ENCODE measurements around the gene PRAMEF12. TPM values are rescaled to one million over a fixed set of nuclear protein-coding genes. Genes with fewer than 3 reads are reported as not detected.

PRAMEF12 gene
- total RNA-seq, 1 donor from 2014 or later = not detected

- TF ChIP-seq, protein P1, sequence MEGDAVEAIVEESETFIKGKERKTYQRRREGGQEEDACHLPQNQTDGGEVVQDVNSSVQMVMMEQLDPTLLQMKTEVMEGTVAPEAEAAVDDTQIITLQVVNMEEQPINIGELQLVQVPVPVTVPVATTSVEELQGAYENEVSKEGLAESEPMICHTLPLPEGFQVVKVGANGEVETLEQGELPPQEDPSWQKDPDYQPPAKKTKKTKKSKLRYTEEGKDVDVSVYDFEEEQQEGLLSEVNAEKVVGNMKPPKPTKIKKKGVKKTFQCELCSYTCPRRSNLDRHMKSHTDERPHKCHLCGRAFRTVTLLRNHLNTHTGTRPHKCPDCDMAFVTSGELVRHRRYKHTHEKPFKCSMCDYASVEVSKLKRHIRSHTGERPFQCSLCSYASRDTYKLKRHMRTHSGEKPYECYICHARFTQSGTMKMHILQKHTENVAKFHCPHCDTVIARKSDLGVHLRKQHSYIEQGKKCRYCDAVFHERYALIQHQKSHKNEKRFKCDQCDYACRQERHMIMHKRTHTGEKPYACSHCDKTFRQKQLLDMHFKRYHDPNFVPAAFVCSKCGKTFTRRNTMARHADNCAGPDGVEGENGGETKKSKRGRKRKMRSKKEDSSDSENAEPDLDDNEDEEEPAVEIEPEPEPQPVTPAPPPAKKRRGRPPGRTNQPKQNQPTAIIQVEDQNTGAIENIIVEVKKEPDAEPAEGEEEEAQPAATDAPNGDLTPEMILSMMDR (IDR thresholded peaks at IDR 0.05) = no peak
- peaks cover 22% of the 10 kb centered on the region for H3K27me3 Mint-ChIP-seq
These were observed 3.5 kb upstream of the PRAMEF12 start for GRCh38 chr1:12769976-12770505.

DNA sequence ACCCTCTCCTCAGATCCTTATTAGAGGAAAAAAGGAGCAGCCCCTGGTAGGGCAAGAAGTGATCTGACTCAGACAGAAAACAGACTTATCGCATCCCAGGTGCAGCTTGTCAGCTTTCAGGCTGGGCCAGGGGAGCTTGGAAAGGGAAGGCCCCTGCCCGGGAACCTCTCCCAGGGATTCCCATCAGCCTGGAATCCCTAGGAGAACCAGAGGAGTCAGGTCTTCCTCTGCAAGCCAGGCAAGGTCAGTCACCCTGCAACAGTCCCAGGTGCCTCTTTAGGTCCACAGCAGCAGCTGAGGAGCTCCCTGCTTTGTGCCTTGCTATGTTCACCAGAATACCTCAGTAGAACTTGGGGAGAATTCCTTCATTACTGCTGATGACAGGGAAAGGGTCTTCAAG is 2.9 kb upstream of the PRAMEF12 start:
- no peaks in the 10 kb centered on the region for H3K36me3 Mint-ChIP-seq (ENCODE audit: low read depth)
- H3K9me3 Mint-ChIP-seq = no peaks in the 10 kb centered on the region
- no peak for DNase-seq
- no peak overlapping the region for H3K4me3 Mint-ChIP-seq
- ChIA-PET CTCF (no interaction called here), POLR2A (no interaction called here)
- H3K27ac Mint-ChIP-seq = no peak overlapping the region
- TF ChIP-seq, protein P1 (IDR thresholded peaks at IDR 0.05) = no peak
- H3K27me3 Mint-ChIP-seq = peaks cover 22% of the 10 kb centered on the region
- no peak for ATAC-seq (ENCODE audit: low read depth)
- H3K4me1 Mint-ChIP-seq = no peaks in the 10 kb centered on the region
- intact Hi-C loops (cut with micrococcal nuclease) = no loop called here

More at GRCh38 chr1:12769976-12770505, 3.5 kb upstream of the PRAMEF12 start:
- no peak overlapping the region for H3K27ac Mint-ChIP-seq
- ATAC-seq (ENCODE audit: low read depth) = no peak
- intact Hi-C loops (cut with micrococcal nuclease) = no loop called here
- DNase-seq = no peak
- H3K4me1 Mint-ChIP-seq = no peaks in the 10 kb centered on the region
- ChIA-PET POLR2A (no interaction called here), CTCF (no interaction called here)
- no peaks in the 10 kb centered on the region for H3K36me3 Mint-ChIP-seq (ENCODE audit: low read depth)
- H3K4me3 Mint-ChIP-seq = no peak overlapping the region
- H3K9me3 Mint-ChIP-seq = no peaks in the 10 kb centered on the region

DNA sequence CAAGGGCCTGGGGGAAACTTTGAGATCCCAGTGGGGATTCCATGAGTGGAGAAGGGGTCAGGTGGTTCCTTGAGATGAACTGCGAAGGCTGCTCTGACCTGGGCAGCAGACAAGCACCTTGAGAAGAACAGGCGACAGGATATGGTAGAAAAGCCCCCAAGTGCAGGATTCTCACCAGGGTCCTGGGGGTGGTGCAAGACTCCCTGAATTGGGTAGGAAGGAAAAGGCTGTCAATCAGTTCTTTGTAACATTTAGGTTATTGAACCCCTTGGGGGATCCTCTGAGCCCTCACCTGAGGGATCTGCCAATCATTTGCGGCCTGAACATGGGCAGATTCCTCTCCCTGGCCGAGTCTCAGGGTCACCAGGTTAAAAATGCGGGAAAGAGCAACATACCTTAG is 2.4 kb upstream of the PRAMEF12 start:
- Mint-ChIP-seq H3K27me3 (peaks cover 22% of the 10 kb centered on the region), H3K36me3 (ENCODE audit: low read depth) (no peaks in the 10 kb centered on the region), H3K4me3 (no peak overlapping the region), H3K4me1 (no peaks in the 10 kb centered on the region), H3K9me3 (no peaks in the 10 kb centered on the region), H3K27ac (no peak overlapping the region)
- intact Hi-C loops (cut with micrococcal nuclease) = no loop called here
- TF ChIP-seq, protein P1 (IDR thresholded peaks at IDR 0.05) = no peak
- ChIA-PET CTCF (no interaction called here), POLR2A (no interaction called here)
- DNase-seq = no peak
- ATAC-seq (ENCODE audit: low read depth) = no peak

DNA sequence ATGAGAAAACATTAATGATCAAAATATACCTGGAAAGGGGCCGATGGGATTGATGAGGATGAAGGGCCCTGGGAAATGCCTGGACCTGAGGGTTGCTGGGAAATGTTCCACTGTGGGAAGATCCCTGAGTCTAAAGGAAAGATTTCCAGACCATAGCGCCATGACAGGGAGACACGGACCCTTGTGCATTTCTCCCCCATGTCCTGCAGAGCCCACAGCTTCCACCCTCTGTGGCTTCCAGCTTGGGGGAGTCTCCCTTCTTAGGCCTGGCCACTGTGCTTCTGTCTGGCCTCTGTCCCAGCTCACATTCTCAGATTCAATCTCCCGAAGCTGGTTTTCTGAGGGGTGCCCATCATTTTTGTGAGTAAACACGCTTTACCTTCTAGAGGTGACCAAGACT is 1.0 kb upstream of the PRAMEF12 start:
- no peak for DNase-seq
- Mint-ChIP-seq H3K9me3 (no peaks in the 10 kb centered on the region), H3K27ac (no peak overlapping the region), H3K4me3 (no peak overlapping the region), H3K4me1 (no peaks in the 10 kb centered on the region), H3K27me3 (peaks cover 22% of the 10 kb centered on the region), H3K36me3 (ENCODE audit: low read depth) (no peaks in the 10 kb centered on the region)
- ChIA-PET POLR2A (no interaction called here), CTCF (no interaction called here)
- TF ChIP-seq, protein P1 (IDR thresholded peaks at IDR 0.05) = no peak
- no peak for ATAC-seq (ENCODE audit: low read depth)
- intact Hi-C loops (cut with micrococcal nuclease) = no loop called here

- CTCF ChIA-PET = no interaction called here
- no peak for ATAC-seq (ENCODE audit: low read depth)
These were observed 1.3 kb downstream of the PRAMEF12 start for GRCh38 chr1:12774801-12775345.

More at GRCh38 chr1:12774801-12775345, 1.3 kb downstream of the PRAMEF12 start:
- intact Hi-C loops (cut with micrococcal nuclease) = no loop called here
- no peak for DNase-seq
- Mint-ChIP-seq H3K9me3 (no peaks in the 10 kb centered on the region), H3K27me3 (peaks cover 17% of the 10 kb centered on the region), H3K4me1 (no peaks in the 10 kb centered on the region), H3K27ac (no peak overlapping the region), H3K36me3 (ENCODE audit: low read depth) (no peaks in the 10 kb centered on the region), H3K4me3 (no peak overlapping the region)
- TF ChIP-seq, protein P1 (IDR thresholded peaks at IDR 0.05) = no peak
- POLR2A ChIA-PET = no interaction called here

Measured in activated B cell treated with CpG ODN at 0.5 μM for 24 hours (primary cell).